Measurements from ENCODE around the gene TSSK3.

TSSK3 gene, protein sequence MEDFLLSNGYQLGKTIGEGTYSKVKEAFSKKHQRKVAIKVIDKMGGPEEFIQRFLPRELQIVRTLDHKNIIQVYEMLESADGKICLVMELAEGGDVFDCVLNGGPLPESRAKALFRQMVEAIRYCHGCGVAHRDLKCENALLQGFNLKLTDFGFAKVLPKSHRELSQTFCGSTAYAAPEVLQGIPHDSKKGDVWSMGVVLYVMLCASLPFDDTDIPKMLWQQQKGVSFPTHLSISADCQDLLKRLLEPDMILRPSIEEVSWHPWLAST

DNA sequence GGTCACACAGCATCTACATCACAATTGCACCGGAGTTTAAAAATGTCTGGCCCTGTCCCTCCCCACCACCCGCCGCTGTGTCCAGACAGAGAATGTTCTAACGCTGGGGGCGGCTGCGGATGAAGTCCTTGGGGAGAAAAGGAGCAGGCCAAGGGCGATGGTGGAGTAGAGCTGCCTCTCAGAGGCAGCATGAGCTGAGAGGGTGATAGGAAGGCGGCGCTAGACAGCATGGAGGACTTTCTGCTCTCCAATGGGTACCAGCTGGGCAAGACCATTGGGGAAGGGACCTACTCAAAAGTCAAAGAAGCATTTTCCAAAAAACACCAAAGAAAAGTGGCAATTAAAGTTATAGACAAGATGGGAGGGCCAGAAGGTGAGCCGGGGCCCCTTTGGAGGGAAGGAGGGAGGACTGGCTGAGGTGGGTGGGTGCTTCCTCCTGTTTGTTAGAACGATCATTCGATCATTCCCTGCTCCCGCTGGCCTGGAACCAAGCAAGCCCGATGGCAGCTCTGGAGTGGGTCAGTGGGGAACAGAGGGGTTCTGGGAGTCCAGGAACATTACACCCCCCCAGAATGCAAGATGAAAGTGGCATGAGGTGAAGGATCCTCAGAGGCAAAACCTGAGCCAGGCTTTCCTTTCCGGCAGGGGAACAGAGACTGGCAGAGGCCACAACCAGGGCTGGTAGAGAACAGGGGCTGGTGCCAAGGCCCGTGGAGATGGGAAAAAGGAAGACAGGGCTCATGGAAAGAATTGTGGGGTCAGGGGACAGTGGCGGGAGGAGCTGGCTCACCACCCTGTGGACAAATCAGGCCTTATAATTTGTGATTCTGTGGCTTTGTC lies at the start of gene TSSK3, which contains the start of gene FAM229A:
TSSK3 (plus strand) TSS at position 66 of the 840 bp plus-strand sequence; CDS start at position 229, 163 bp downstream.
FAM229A (minus strand) TSS at position 12 of the 840 bp plus-strand sequence. CDS start 394 bp downstream, outside the sequence.
- no peak for DNase-seq (ENCODE audit: low read depth in 3 of 3)

DNA sequence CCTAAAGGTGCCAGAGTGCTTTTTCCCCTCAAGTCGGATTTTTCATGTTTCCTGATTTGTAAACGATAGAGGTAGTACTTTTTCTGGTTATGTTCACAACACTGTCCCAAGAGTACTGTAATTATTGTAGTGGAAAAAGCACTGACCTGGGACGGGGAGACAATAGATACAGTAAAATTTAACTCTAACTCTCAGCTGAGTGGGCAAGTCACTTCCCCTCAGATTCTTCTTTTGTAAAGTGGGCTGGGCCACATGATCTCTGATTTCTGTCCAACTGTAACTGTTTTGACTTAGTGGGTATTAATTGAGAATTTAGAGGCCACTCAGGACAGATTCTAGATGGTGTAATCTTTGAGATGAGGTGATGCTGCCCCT lies 45.4 kb upstream of the TSSK3 start:
- DNase-seq (ENCODE audit: low read depth in 3 of 3) = no peak

DNA sequence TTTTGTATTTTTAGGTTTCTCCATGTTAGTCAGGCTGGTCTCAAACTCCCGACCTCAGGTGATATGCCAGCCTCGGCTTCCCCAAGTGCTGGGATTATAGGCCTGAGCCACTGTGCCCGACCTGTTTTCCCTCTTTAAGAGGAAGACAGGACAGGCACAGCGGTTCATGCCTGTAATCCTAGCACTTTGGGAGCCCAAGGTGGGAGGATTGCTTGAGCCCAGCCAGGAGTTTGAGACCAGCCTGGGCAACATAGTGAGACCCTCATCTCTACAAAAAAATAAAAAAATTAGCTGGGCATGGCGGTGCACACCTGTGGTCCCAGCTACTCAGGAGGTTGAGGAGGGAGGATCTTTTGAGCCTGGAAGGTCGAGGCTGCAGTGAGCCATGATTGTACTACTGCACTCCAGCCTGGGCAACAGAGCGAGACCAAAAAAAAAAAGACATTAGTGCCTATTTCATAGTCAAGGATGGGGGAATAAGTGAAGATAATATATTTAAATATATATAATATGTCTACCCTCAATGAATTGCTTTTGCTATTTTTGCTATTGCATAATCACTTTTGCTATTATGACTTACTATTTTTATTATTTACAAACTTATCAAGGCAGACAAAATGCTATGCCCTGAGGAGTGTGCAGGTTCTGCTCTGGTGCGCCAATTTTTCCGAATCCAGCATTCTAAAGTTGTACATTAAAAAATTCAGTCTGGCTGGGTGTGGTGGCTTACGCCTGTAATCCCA lies 44.0 kb upstream of the TSSK3 start:
- DNase-seq (ENCODE audit: low read depth in 3 of 3) = no peak

DNA sequence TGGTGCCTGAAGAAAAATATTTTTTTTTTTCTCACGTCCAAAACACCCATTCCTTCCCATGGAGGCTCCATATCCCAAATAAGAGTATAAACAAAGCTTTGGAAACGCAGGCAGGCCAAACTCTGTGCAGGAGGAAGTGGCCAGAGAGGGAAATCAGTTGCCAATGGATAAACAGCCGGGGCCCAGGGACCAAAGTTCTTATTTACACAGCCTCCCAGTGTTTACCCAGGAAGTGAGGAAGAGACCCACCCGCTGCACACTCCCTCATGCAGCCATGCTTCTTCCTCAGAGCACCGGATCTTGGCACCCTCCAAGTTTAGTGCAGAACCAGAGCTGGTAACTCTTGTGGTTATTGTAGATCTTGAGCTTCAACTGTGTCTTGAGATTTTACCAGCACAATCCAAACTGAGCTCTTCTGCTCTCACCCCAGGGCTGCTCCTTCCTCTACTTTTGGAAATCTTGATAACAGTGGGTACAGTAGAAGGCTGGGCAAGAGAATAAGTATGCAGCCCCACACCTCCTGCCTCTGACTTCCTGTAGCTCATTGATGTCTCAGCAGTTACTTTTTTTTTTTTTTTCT lies 40.5 kb upstream of the TSSK3 start:
- DNase-seq (ENCODE audit: low read depth in 3 of 3) = no peak

DNA sequence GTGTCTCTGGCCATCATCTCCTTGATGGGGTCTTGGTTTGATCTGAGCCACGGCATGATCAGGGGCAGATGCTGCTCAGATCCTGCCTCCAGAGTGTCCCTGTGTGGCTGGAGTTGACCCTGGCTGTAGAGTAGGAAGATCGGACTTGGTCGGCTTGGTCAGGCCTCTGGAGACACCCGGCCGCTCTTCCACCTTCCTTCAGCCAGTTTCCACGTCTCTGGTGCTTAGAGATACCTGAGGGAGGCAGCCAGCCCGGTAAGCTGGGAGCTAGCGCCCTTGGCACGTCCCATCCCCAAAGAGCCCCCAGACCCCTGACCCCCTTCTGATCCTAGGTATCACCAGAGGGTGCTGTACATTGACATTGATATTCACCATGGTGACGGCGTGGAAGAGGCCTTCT lies 35.1 kb upstream of the TSSK3 start:
- no peak for DNase-seq (ENCODE audit: low read depth in 3 of 3)

DNA sequence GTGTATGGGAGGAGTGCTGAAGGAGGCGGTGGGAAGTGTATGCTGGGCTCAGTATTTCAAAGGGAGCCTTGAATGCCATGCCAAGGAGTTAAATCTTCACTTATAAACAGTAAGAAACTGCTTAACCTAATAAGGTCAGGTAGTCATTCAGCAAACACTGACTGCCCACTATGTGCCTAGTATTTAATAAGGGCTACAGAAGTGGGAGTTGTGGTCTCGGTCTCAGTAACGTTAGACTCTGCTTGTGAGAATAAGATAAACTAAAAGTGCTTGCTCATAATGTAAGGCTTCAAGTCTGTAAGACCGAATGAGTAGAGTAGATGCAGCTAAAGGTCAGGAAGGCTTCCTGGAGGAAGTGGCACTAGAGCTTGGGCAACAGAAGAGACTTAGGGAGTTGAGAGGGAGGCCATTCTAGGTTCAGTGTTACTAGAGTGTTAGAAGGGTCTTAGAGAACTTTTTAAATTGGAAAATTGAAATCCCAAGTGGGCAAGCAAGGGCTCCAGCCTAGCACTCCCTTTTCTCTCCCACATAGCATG lies 32.3 kb upstream of the TSSK3 start:
- DNase-seq (ENCODE audit: low read depth in 3 of 3) = no peak

DNA sequence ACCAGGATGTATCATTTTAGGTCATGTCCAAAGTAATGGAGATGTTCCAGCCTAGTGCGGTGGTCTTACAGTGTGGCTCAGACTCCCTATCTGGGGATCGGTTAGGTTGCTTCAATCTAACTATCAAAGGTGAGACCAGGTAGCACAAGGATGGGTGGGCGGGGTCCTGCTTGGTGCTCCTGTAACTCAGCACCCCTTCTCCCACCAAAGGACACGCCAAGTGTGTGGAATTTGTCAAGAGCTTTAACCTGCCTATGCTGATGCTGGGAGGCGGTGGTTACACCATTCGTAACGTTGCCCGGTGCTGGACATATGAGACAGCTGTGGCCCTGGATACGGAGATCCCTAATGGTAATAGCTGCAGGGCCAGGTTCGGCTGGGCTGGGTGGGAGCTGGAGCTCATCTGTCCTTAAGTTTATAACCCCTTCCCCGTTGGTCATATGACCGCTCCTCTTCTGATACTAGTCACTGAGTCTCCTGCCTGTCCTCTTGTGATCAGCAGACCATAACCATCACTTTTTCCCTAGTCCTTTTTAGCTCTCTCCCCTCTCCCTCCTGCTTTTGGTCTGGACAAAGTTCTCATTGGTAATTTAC lies 31.7 kb upstream of the TSSK3 start:
- DNase-seq (ENCODE audit: low read depth in 3 of 3) = no peak

DNA sequence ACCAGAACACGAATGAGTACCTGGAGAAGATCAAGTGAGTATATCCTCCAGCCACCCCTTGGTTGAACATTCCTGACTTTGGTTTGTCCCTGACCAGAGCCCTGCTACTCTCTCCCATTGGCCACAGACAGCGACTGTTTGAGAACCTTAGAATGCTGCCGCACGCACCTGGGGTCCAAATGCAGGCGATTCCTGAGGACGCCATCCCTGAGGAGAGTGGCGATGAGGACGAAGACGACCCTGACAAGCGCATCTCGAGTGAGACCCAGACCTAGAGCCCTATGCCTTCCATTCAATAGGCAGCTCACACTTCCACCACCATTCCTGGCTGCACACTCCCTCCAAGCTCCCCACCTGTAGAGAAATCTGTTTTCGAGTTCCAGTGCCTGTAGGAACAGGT lies 30.8 kb upstream of the TSSK3 start:
- no peak for DNase-seq (ENCODE audit: low read depth in 3 of 3)

DNA sequence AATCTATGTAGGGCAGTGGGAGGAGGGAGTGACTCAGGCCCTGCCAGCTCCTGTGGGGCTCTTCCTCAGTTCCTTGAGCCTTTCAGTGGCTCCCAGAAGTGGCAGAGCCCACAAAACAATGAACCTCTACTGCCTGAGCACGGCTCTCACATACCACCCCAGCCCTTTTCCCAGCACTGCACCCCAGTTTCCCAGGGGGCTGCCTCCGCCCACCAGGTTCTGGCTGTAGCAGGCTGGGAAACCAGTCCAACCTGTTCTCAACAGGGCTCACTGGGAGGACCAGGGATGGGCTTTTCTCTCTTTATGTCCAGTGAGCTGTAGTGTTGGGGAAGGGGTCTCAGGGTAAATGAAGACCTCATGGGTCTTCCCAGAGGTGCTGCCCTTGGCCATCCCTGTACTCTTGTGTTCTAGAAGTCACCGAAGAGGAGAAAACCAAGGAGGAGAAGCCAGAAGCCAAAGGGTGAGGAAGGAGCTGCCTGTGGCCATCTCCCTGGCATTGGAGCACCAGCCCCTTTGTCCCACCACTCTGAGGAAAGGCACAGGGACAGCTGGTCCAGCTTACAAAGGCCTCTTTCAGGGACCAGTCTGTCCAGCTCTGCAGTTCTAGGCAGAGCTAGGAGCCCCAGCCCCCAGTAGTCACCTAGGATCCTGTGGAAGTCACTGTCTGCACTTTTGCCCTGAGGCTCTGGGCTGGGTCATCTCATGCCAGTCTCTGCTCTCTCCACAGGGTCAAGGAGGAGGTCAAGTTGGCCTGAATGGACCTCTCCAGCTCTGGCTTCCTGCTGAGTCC lies 29.9 kb upstream of the TSSK3 start:
- no peak for DNase-seq (ENCODE audit: low read depth in 3 of 3)

DNA sequence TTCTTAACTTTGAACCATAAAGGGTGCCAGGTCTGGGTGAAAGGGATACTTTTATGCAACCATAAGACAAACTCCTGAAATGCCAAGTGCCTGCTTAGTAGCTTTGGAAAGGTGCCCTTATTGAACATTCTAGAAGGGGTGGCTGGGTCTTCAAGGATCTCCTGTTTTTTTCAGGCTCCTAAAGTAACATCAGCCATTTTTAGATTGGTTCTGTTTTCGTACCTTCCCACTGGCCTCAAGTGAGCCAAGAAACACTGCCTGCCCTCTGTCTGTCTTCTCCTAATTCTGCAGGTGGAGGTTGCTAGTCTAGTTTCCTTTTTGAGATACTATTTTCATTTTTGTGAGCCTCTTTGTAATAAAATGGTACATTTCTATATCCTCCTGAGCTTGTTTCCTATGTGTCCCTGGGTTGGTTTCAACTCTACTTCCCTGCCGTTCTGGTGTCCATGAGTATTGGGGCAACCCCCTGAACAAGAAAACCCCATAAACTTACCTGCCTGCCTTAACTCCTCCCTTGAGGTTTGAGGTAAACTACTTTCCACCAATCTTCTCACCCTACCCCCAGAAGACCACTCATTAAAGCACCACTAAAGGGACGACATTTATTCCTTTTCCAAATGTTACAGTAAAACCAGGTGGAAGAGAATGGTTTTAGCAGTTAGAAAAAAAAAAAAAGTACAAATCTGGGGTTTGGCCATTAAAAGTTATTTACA lies 28.9 kb upstream of the TSSK3 start:
- DNase-seq (ENCODE audit: low read depth in 3 of 3) = no peak

DNA sequence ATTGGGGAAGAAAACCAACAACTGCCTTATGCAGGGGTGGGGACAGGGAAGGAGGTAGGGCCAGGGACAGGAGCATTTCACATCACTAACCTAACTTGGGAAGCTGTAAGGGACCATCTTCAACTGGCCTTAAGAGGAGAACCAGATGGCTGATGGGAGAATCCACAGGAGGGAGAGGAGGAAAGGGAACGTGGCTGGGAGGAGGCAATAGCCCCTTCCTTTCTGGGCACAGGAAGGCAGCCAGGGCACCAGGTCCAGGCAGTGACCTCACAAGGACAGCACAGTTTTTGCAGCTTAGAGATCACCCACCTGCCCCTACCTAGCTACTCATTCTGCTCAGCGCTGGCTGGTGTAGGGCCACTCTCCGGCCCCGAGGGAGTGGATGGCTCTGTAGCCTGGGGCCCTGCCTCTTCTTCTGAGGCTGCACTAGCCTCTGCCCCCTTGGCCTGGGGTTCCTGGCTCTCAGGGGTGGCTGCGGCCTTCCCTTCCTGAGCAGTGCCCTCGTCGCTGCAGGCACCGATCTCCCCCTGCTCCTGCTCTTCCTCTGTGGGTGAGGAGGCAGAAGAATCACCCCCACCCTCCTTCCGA lies 28.0 kb upstream of the TSSK3 start:
- DNase-seq (ENCODE audit: low read depth in 3 of 3) = no peak

DNA sequence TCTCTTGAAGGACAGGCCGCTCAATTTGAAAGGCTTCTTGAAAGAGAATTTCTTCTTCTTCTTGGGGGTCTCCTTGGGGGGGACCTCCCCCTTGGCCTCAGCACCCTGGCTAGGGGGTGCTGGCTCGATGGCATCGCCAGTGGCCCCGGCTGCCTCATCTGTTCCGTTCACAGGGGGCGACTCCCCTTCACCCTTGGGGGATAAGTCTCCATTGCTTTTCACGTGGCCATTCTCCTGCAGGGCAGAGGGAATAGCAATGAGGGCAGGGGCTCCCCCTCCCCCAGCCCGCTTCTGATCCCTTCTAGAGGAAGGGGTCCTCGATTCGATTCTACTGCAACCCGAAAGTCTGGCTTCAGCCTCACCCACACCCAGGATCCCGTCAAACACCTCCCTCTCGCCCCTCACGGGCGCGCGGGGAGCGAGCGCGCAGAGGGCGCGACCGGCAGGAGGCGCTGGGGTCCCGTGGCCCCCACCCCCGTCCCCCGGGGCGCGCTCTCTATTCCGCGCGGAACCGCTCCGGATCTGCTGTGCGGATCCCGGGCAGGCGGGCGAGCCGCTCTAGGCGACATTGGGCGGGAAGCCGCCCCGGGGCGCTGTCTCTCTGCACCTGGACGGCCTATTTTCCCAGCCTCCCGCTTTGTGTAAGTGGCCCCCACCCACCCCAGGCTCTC lies 27.3 kb upstream of the TSSK3 start:
- peak; percentile 45 to 62 (median 55) for DNase-seq (ENCODE audit: low read depth in 3 of 3)

DNA sequence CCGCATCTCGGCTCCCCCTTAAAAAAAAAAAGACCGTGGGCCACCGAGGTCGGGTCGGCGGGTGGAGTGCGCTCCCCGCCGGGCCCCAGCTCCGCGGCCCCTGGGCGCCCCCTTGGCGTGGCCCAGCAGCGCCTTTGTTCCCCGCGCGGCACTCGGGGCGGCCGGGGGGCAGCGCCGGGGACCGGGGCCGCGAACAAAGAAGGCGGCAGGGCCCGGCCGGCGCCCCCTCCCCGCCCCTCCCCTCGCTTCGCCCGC lies 26.9 kb upstream of the TSSK3 start:
- no peak for DNase-seq (ENCODE audit: low read depth in 3 of 3)

DNA sequence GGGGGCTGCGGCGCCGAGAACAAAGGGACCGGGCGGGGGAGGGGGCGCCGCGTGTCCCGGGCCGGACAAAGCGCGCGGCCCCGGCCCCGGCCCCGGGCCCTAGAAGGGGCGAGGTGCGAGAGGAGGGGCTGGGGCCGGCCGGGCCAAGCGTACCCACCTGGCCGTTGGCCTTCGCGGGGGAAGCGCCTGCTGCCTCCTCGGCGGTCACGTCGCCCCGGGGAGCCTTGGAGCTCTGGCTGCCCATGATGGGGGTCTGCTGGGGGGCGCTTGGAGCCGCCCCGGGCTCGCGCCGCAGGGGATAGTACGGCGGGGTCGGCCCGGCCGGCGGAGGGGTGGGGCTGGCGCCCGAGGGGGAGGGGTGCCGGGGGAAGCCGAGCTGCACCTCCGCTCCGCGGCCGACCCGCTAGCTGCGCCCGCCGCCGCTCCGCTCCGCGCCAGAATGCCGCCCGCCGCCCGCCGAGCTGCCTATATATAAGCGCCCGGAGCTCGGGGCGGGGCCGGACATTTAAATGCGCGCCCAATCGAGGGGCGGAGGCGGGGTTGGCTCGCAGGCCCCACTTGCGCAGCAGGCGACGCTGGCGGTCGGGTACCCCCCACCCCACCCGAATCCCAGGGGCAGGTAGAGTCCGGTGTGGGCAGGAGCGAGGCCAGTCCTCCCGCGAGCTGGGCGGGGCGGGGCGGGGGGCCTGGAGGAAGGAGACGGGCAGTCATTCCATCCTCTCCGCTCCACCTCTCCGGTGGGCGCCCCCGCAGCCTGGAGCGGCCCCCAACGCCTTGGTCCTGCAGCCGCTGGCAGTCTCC lies 26.3 kb upstream of the TSSK3 start, which contains the start of gene MARCKSL1:
MARCKSL1 (minus strand) TSS at position 444 of the 801 bp plus-strand sequence; CDS start at position 244, 200 bp downstream.
- DNase-seq (ENCODE audit: low read depth in 3 of 3) = peak; percentile 75 to 82 (median 80)

DNA sequence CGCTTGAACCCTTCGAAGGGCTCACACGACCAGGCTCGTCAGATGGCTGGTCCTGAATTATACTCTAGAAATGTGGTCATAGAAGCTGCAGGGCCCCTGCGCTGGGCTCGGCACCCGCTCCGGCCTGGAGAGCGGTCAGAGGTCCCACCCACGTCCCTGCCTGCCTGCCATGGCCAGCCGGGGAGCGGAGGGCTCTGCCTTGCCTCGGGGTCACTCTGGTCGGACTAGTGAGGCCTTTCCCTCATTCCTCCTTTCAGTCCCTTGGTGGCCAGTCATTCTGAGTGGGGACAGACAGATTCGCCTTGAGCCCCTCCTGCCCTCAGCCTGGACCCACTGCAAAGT lies 25.8 kb upstream of the TSSK3 start:
- DNase-seq (ENCODE audit: low read depth in 3 of 3) = no peak

DNA sequence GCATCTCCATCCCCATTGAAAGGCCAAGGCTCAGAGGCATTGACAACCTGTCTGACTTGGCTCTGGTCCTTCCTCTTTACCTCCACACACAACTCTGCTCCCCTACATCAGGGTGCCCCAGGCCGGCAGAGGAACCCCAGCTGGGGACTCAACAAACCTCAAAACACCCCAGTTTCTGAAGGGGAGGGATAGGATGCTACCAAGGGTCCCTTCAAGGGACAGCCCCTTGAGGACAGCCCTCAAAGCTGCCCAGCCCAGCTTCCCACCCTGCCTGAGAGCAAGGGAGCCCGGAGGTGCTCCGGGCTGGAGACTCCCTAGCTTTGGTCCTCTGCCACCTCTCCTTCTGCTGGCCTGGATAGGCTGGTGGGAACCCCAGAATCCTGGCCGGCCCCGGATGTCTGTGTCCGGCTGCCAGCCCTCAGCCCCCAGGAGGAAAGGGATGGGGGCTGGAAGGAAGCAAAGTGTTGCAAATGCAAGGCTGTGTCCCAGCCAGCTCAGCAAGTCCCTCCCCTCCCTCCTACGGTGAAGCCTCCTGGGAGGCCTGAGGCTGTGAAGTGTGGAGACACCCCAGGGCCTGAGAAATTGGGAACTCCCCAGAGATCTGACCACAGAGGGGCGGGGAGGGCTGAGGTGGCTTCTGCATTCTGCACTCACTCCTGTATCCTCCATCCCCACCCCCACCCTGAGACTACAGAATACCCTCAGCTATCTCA lies 25.2 kb upstream of the TSSK3 start:
- DNase-seq (ENCODE audit: low read depth in 3 of 3) = peak in 1 of 3 experiments; percentile 29

DNA sequence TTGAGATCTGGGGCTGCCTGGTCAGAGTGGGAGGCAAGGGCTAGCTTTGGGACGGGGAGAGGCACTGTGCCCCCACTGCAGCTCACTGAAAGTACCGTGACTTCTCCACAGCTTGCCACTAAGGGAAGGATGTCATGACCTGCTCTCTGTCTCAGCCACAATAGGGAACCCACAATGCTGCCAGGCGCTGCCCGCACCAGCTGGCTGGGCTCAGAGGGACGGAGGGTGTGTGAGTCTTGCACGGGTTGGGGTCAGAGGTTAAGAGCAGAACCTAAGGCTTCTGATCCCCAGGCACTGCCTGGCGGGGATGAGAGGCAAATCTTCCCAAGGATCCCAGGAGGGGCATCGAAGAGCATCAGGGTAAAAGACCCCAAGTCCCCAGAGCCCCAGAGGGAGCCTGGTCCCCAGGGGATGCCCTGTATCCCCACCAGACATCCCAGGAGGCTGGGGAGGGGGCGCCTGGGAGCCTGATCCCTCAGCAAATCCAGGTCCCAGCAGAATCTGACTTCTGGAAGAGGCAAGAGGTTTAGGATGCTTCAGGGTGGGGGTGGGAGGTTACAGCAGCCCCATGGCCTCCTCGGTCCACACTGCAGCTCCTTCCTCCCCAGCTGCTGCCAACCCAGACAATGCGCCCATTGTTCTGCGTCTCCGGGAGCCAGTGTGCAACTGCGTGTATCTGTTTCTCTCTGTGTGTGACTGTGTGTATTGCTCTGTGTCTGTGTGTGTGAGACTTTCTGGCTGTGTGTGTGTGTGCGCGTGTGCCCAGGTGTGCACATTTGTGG lies 24.3 kb upstream of the TSSK3 start:
- DNase-seq (ENCODE audit: low read depth in 3 of 3) = no peak
